Measurements from ENCODE around the gene EPB41L4A.
"Not testable (repeated sequence)": the region's sequence is repeated elsewhere in the genome, so short reads cannot be mapped to it uniquely, and the experiment has no call there.

Gene EPB41L4A

DNA sequence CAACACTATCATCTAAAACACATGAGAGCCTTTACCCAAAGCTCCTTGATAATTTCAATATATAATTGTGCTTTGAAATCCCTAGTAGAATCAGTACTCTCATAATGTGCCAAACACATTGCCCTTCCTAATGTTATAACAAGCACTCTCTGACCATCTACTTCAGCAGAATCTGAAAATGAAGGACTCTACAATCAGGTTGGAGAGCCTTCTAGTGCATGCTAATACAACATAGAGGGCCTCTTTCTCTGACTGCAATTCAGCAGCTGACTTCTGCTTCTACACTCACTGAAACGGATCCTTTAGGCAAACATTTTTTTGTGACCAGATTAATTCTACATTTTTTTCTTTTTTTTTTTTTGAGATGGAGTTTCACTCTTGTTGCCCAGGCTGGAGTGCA, 155.6 kb downstream of the EPB41L4A start:
- no peak for DNase-seq (ENCODE audit: low read depth in 1 of 2, low spot score in 1 of 2)

DNA sequence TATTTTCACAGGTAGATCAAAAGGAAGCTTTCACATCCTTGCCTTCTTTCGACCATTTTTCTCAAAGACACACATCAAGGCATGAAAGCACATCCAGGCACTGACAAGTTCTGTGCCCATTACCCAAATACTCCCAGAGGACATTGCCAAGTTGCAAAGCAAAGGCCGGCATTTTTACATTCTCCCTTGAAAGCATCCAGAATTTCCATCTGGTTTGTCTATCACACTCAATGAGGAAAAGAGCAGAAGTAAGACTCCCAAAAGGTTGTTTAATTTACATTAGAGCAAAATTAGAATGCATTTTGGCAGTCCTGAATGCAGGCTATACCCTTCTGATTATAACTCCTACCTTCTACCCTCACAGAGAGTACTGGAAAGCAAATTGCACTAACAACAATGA, 160.5 kb downstream of the EPB41L4A start:
- DNase-seq (ENCODE audit: low read depth in 1 of 2, low spot score in 1 of 2), result no peak

DNA sequence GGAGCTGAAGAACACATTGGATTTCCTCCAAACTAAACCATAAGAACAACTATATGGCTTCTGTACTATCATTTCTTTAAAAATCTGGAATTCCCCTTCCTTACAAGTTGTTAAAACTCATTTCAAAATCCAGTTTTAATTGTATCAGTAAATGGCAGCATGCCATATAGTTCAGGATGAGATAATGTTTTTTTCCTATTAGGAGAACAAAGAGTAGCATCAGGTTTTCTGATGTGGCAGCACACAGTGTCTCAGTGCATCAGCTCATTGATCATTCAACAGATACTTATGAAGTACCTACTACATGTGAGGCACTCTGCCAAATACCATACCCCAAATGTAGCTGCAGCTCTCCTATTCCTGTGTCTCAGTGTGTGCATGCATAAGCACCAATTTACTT, 161.1 kb downstream of the EPB41L4A start:
- no peak for DNase-seq (ENCODE audit: low read depth in 1 of 2, low spot score in 1 of 2)

DNA sequence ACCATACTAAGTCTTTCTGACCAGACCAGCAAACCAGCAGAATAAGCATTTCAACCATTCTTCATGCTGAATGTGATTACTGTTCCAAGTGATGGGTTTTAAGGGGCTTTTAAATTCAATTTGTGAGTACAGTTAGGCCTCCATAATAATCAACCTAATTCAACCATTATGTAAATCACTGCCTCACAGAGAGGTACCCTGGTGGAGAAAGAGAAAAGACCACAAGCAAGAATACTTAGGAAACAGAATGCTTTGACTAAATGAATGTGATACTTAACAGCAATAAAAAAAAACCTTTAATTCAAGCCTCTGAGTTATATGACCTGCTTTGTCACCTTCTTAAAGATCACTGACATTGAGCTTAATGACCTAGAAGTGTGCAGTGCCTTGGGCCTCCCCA, 162.1 kb downstream of the EPB41L4A start:
- no peak for DNase-seq (ENCODE audit: low read depth in 1 of 2, low spot score in 1 of 2)

DNA sequence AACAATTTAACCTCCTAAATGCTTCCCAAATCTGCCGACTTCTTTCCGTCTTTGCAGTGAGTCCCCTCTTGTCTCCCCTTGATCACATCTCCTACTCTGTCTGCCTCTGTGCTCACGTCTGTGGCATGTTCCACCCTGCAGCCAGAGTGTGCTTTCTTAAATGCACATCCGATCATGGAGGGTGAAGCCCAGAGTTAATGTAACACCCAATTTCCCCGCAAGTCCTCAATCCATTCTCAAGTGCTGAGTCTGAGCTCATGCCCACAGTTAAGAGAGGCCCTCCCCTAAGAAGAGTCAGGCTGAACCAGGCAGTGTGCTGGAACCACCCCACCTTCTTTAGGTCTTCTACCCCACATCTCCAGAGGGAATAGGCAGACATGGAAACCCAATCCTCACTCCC, 164.8 kb downstream of the EPB41L4A start:
- no peak for DNase-seq (ENCODE audit: low read depth in 1 of 2, low spot score in 1 of 2)

DNA sequence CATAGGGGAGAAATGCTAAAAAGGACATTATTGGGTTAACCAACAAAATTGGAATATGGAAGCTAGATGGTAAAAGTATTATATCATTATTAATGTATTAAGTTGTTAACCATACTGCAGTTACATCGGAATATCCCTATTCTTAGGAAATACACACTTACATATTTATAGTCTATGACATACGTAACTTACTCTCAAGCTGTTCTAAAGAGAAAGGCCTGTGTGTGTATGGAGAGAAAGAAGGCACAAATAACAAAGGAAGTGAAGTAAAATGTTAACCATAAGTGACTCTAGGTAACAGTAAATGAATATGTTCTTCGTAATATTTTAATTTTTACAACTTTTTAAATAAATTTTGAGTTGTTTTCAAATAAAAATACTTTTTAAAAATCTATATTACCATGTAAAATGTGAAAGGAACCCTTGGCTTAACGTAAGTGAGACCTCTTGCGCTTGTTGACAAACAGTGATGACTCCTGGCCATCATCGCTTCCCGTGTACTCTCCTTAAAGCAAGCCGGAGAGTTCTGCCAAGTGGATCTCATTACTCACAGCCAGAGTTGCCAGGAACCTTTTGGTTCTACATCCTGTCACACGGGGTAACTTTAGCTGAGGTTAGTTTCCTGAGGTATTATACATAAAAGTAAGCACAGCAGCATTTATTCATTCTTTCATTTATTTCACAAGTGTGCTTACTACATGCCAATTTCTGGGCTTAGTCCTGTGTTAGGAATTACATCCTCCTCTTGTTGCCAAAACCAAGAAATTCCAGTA, 165.4 kb downstream of the EPB41L4A start:
- no peak for DNase-seq (ENCODE audit: low read depth in 1 of 2, low spot score in 1 of 2)

DNA sequence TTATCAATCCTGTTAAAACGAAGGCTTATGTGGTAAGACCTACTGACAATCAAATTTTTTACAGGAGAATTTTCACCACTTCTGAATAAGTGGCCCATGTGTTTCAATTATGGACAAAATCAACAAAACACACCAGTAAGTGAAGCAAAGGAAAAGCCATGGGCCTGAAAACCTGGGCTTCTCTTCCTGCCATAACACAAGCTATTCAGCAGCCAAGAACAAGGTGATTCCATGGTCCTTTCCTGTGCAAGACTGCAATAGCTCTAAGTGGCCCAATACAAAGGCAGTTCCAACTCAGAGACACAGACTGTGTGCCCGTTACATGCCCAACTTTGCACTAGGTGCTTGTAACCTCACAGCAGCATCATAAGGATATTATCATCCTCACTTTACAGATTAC, 168.5 kb downstream of the EPB41L4A start:
- no peak for DNase-seq (ENCODE audit: low read depth in 1 of 2, low spot score in 1 of 2)

DNA sequence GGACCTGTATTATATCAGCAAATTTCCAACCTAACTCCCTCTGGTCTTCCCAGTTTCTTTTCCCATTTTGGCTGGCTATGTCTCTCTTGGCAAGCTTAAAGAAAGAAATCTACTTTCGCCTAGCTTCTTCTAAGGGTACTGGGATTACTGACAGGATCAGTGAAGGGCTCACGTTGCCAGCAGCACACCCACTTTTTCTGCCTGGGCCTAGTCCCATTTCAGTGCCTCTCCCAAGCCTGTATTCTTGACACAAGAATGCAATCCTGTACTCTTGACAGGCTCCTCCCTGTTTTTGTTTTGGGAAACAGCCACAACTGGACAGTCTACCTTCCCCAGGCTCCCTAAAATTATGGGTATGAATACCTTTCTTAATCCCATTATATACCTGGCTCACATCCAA, 170.5 kb downstream of the EPB41L4A start:
- DNase-seq (ENCODE audit: low read depth in 1 of 2, low spot score in 1 of 2), result no peak

DNA sequence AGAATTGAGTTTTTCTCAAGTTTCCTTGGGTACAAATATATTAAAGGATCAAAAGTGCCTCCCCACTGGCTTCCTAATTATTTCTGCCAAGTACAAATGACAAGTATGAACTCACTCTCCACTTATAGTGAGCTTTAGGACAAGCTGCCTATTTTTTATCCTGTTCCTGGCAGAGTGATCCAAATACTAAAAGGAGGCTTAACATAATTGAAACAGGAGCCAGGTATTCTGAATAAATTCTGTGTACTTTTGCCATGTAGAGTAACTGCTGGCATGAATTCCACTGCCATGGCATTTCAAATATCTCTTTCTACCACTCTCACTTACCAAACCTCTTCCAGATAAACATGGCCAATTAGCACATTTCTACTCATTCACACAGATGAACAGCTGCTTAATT, 171.1 kb downstream of the EPB41L4A start:
- DNase-seq (ENCODE audit: low read depth in 1 of 2, low spot score in 1 of 2), result no peak

DNA sequence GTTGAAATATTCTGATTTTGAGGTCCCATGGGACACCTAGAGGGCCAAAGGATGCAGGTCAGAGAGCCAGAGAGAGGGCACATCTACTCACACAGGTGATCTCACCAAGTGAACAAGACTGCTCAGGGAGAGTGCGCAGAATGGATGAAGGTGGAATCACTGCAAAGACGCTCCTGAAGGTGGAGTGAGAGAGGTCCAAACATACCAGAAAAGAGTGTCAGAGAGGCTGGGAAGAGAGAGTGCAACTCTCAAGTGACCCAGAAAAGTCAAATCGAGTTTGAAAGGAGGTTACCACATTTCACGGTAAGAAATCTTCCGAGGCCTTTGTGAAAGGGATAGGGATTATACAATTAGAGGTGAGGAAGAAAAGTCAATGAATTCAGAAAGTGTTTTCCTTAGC, 173.4 kb downstream of the EPB41L4A start:
- no peak for DNase-seq (ENCODE audit: low read depth in 1 of 2, low spot score in 1 of 2)

DNA sequence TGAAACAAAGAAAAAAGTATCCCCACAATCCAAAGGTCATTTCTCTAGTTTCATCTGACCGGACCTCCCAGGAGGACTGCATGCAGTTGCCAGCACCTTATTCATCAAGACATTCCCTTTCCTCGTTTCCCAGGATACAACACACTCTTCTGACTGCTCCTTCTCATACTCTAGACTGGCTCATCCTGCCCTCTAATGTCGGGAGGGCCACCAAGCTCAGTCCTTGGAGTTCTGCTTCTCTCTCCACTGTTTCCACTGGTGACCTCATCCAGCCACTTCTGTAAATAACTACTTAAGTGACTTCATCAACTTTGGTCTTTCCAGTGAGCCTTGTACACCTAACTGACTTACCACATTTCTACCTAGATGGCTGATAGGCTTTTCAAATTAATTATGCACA, 179.1 kb downstream of the EPB41L4A start:
- no peak for DNase-seq (ENCODE audit: low read depth in 1 of 2, low spot score in 1 of 2)

DNA sequence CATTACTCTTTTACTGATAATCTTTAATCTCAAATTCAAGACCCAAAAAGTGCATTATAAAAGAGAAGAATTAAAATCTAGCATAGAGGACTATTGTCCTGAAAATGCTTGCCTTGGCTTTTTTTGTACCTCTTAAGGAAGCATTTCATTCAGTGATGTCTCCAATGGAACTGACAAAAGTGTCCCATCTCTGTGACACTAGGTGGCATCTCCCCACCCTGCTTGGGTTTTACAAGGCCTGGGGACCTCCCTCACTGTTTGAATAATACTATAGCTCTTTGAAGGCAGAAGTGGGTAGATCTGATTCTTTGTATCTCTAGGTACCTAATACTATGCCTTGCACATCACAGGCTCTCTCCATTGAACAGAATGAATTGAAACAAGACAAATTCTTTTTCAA, 180.6 kb downstream of the EPB41L4A start:
- no peak for DNase-seq (ENCODE audit: low read depth in 1 of 2, low spot score in 1 of 2)

DNA sequence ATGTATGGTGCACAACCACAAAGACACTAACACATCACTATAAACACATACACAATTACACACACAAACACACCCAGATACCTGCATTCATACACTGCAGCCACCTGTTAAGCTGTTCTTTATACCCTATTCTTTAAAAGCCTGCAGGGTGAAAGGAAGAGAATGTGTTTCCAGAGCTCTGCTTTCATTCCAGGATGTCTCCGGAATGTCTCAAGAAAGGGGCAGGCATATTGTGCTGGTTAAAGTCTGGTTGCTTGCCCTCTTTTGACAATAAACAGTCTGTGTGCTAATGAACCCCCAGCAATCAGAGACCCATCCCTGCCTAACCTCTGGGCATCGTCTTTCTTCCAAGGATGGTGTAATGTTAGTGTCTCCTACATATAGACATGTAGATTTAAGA, 181.6 kb downstream of the EPB41L4A start:
- no peak for DNase-seq (ENCODE audit: low read depth in 1 of 2, low spot score in 1 of 2)

DNA sequence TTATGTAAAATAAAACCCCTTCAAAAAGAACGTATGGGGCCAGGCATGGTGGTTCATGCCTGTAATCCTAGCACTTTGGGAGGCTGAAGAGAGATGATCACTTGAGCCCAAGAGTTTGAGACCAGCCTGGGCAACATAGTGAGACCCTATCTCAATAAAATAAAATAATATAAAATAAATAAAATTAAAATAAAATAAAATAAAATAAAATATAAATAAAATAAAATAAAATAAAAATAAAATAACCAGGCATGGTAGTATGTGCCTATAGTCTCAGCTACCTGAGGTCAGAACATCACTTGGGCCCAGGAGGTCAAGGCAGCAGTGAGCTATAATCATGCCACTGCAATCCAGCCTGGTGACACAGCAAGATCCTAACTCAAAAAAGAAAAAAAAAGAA, 185.1 kb downstream of the EPB41L4A start:
- no peak for DNase-seq (ENCODE audit: low read depth in 1 of 2, low spot score in 1 of 2)

DNA sequence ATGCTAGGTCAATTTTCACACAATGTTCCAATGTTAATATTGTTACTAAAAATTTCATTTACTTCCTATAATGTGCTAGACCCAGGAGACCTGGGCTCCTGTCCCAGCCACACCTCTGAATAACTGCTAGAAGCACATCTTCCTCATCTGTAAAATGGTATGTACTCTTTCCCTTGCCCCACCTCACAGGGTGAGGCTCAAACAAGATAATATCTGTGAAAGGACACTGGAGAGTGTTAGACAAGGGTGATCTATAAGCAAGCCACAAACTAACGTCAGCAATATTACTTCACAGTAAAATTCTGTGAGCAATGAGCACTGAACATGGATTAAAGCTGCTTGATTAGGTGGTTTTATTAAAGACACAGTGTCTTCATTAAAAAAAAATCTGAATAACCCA, 186.4 kb downstream of the EPB41L4A start:
- DNase-seq (ENCODE audit: low read depth in 1 of 2, low spot score in 1 of 2), result no peak

DNA sequence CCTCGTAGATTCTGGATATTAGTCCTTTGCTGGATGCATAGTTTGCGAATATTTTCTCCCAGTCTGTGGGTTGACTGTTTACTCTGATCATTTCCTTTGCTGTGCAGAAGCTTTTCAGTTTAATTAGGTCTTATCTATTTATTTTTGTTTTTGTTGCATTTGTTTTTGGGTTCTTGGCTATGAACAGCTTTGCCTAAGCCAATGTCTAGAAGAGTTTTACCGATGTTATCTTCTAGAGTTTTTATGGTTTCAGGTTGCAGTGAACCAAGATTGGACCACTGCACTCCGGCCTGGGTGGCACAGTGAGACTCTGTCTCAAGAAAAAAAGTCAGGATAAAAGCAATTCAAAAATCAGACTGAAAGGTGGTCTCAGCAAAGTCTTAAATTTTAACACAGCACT, 188.5 kb downstream of the EPB41L4A start:
- no peak for DNase-seq (ENCODE audit: low read depth in 1 of 2, low spot score in 1 of 2)

DNA sequence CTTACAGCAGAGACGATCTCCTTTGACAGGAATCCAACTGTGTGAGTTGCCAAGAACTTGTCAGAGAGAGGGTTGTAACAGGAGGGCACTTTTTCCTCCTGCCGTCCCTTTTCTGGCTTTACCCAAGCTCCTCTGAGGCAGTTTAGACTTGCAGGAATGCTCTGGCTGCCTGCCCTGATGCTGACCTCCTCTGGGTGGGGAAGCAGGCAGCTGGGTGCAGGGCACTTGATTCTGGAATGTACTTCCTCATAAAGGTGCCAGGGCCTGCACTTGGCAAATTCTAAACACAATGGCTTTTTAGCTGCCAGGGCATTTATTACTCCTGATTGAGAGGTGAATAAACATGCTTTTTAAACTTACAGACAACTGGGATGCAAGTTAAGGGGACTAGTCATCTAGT, 190.4 kb downstream of the EPB41L4A start:
- no peak for DNase-seq (ENCODE audit: low read depth in 1 of 2, low spot score in 1 of 2)

DNA sequence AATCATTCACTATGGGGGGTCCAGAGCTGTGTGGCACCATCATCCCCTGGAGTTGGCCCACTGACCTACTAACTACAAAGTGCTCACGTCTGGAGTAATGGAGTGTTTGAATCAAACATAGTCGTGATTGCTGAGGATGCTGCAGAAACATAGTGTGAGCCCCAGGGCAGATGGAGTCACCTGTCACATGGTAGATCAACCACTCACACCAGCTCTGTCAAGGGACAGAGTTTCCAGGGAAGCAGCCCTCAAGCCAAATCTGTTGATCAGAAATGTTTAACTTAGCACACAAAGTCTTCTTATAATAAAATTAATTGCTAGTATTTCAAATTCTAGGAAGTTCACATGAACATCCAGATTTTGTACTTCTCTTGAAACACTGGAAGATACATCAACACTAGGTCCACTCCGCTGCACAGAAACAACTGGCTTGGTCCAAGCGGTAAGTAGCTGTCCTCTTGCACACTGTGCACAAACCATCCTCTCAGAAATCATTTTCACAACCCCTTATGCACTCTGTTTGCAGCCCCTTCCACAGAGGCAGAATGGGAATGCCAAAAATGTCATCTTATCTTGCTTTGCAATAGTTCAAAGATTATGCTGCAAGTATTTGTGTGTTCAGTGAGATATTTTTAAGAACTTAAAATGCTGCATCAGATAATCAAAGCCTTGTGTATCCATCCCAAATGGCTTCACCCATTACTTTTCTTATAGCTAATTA, 191.0 kb downstream of the EPB41L4A start:
- DNase-seq (ENCODE audit: low read depth in 1 of 2, low spot score in 1 of 2), result no peak

DNA sequence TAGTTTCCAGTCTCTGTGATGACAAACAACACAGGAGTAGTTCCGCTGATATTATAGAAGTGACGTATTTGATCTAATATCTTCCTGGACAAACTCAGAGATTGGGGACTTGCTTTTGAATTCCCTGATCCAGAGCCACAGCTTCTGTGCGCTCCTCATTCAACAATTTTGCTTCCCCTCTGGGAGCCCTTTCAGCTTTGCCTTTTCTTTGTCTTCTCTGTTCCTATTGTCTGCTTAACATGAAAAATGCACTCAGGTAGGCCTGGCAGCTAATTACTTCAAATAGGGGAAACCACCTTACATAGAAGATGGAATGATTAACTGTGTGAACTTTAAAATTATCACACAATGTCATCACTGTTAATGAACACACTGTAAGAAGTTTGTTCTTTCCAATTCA, 192.9 kb downstream of the EPB41L4A start:
- DNase-seq (ENCODE audit: low read depth in 1 of 2, low spot score in 1 of 2), result no peak

DNA sequence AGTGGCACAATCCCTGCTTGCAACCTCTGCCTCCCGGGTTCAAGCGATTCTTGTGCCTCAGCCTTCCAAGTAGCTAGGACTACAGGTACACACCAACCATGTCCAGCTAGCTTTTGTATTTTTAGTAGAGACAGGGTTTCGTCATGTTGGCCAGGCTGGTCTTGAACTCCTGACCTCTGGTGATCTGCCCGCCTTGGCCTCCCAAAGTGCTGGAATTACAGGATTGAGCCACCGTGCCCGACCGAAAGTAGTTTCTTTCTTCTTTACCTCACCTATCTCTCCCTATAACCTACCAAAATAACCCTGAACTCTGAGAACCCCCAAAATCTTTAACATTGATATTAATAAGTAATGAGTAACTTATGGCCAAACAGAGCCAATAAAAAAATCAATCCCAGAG, 196.1 kb downstream of the EPB41L4A start:
- DNase-seq (ENCODE audit: low read depth in 1 of 2, low spot score in 1 of 2), result not testable (repeated sequence)

DNA sequence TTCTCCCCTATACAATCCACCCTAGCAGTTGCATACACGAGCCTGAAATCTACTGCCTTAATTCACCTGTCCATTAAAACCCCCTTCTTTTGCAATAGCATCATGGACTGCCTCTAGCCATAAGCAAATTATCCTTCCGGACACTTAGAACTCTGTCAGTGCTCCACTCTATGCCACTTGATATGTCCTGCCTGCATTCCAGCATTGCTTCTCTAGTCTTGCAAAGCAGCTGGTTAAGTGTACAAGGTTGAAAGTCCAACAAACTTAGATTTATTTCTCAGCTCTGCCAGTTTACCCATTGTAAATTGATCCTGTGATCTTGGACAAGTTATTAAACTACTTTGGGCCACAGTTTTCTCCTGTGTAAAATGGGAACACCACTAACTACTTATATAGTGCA, 197.9 kb downstream of the EPB41L4A start:
- DNase-seq (ENCODE audit: low read depth in 1 of 2, low spot score in 1 of 2), result no peak

DNA sequence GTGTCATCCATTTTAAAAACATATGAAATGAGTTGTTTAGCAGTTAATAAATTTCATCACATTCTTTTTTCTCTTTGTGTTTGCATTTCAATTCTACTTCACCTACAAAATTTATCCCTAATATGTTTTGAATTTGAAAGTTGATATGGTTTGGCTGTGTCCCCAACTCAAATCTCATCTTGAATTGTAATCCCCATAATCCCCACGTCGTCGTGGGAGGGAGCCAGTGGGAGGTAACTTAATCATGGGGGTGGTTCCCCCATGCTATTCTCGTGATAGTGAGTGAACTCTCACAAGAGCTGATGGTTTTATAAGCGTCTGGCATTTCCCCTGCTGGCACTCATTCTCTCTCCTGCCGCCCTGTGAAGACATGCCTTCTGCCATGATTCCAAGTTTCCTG, 200.1 kb downstream of the EPB41L4A start:
- no peak for DNase-seq (ENCODE audit: low read depth in 1 of 2, low spot score in 1 of 2)

Measured in stimulated activated CD4-positive, alpha-beta T cell treated with anti-CD3 and anti-CD28 coated beads, Interleukin-15, amount 100 ng/mL, for 1 hour (primary cell).